ENCODE measurements around the gene CEP89.

CEP89 gene

DNA sequence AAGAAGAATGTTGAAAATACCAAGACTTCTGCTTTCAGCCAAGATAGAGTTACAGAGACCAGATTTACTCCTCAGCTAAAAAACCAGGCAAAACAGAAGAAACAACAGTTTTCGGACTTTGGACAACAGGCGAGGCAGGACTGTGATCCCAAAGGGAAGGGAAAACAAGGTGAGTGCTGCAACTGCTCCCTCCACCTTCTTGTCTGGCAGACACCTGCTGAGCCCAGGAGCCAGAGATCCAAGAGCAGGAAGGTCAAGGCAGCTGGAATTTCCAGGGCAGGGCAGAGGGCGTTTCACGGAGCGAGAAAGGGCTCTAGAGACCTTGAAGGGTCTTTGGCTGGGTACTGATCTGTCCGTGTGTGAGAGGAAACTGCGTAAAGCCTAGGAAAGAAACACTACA is 69.3 kb downstream of the CEP89 start:
- WGBS, 2 experiments, result 67 to 69% methylated on average over 5 to 7 of the region's 7 CpGs
- Histone ChIP-seq H3K4me3 (ENCODE audit: insufficient read depth, low read depth, low read length) (no peak overlapping the region), H3K9me3 (ENCODE audit: control insufficient read depth, low read length) (no peaks in the 10 kb centered on the region), H3K36me3 (ENCODE audit: control insufficient read depth, insufficient read depth, low read length) (peaks cover 14% of the 10 kb centered on the region), H3K27me3 (ENCODE audit: control insufficient read depth, insufficient read depth, low read length, poor library complexity, severe bottlenecking) (no peaks in the 10 kb centered on the region), H3K4me1 (ENCODE audit: control insufficient read depth, insufficient read depth, low read length) (no peaks in the 10 kb centered on the region), H3K27ac (ENCODE audit: insufficient read depth, low read depth, low read length, poor library complexity, severe bottlenecking) (no peak overlapping the region)

DNA sequence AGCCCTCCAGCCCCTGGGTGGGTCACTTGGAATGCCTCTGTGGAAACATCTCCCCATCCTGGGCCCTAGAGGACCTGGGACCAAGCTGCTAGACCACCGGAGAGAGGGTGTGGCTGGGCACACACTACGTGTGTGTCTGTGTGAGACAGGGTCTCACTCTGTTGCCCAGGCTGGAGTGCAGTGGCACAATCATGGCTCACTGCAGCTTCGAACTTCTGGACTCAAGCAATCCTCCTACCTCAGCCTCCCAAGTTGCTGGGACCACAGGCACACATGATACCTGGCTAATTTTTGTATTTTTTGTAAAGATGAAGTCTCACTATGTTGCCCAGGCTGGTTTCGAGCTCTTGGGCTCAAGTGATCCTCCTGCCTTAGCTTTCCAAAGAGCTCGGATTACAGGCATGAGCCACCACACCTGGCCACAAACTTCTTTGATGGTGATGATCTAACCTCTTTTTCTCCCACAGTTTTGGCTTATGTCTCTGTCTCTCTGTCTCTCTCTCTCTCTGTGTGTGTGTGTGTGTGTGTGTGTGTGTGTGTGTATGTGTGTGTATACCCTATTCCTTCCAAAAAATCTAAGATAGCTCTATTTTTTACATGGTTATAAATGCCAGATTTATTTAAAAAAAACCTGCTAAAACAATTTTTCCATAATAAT is 70.1 kb downstream of the CEP89 start:
- no peaks in the 10 kb centered on the region for H3K4me1 ChIP-seq (ENCODE audit: control insufficient read depth, insufficient read depth, low read length)
- no peaks in the 10 kb centered on the region for H3K9me3 ChIP-seq (ENCODE audit: control insufficient read depth, low read length)
- H3K36me3 ChIP-seq (ENCODE audit: control insufficient read depth, insufficient read depth, low read length), result peaks cover 10% of the 10 kb centered on the region
- no peak overlapping the region for H3K4me3 ChIP-seq (ENCODE audit: insufficient read depth, low read depth, low read length)
- no peaks in the 10 kb centered on the region for H3K27me3 ChIP-seq (ENCODE audit: control insufficient read depth, insufficient read depth, low read length, poor library complexity, severe bottlenecking)
- H3K27ac ChIP-seq (ENCODE audit: insufficient read depth, low read depth, low read length, poor library complexity, severe bottlenecking), result no peak overlapping the region
- WGBS, 2 experiments, result 84 to 86% methylated on average over 5 of the region's 5 CpGs

- Histone ChIP-seq H3K27ac (ENCODE audit: insufficient read depth, low read depth, low read length, poor library complexity, severe bottlenecking) (no peak overlapping the region), H3K36me3 (ENCODE audit: control insufficient read depth, insufficient read depth, low read length) (peaks cover 11% of the 10 kb centered on the region), H3K4me3 (ENCODE audit: insufficient read depth, low read depth, low read length) (no peak overlapping the region), H3K9me3 (ENCODE audit: control insufficient read depth, low read length) (peaks cover 4% of the 10 kb centered on the region), H3K4me1 (ENCODE audit: control insufficient read depth, insufficient read depth, low read length) (no peaks in the 10 kb centered on the region), H3K27me3 (ENCODE audit: control insufficient read depth, insufficient read depth, low read length, poor library complexity, severe bottlenecking) (no peaks in the 10 kb centered on the region)
- 84 to 100% methylated on average over 1 of the region's 1 CpG for WGBS, 2 experiments
Observed at GRCh38 chr19:32896516-32897214, 75.1 kb downstream of the CEP89 start.

GRCh38 chr19:32895384-32895783 is 76.4 kb downstream of the CEP89 start:
- Histone ChIP-seq H3K27ac (ENCODE audit: insufficient read depth, low read depth, low read length, poor library complexity, severe bottlenecking) (no peak overlapping the region), H3K36me3 (ENCODE audit: control insufficient read depth, insufficient read depth, low read length) (peaks cover 11% of the 10 kb centered on the region), H3K9me3 (ENCODE audit: control insufficient read depth, low read length) (peaks cover 4% of the 10 kb centered on the region), H3K27me3 (ENCODE audit: control insufficient read depth, insufficient read depth, low read length, poor library complexity, severe bottlenecking) (no peaks in the 10 kb centered on the region), H3K4me3 (ENCODE audit: insufficient read depth, low read depth, low read length) (no peak overlapping the region), H3K4me1 (ENCODE audit: control insufficient read depth, insufficient read depth, low read length) (no peaks in the 10 kb centered on the region)
- 92 to 96% methylated on average over 2 of the region's 3 CpGs for WGBS, 2 experiments

DNA sequence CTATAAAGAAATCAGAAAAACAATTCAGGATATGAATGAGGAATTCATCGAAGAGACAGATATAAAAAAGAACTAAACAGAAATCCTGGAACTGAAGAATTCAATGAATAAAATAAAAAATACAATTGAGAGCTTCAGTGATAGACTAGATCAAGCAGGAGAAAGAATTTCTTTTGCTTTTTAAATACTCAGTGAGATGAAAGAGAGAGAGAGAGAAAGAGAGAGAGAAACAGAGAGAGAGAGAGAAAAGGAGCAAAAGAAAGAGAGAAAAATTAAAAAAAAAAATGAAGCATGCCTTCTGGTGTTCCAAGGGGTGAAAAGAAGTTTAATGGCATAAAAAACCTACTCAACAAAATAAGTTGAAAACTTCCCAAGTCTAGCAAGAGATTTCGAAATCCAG is 80.1 kb downstream of the CEP89 start:
- no peak overlapping the region for H3K27ac ChIP-seq (ENCODE audit: insufficient read depth, low read depth, low read length, poor library complexity, severe bottlenecking)
- peaks cover 4% of the 10 kb centered on the region for H3K9me3 ChIP-seq (ENCODE audit: control insufficient read depth, low read length)
- no peaks in the 10 kb centered on the region for H3K27me3 ChIP-seq (ENCODE audit: control insufficient read depth, insufficient read depth, low read length, poor library complexity, severe bottlenecking)
- 100% methylated on average over 1 to 2 of the region's 2 CpGs for WGBS, 2 experiments
- peaks cover 5% of the 10 kb centered on the region for H3K36me3 ChIP-seq (ENCODE audit: control insufficient read depth, insufficient read depth, low read length)
- H3K4me3 ChIP-seq (ENCODE audit: insufficient read depth, low read depth, low read length), result no peak overlapping the region
- no peaks in the 10 kb centered on the region for H3K4me1 ChIP-seq (ENCODE audit: control insufficient read depth, insufficient read depth, low read length)

GRCh38 chr19:32890841-32891240 is 80.9 kb downstream of the CEP89 start:
- peaks cover 4% of the 10 kb centered on the region for H3K9me3 ChIP-seq (ENCODE audit: control insufficient read depth, low read length)
- no peaks in the 10 kb centered on the region for H3K27me3 ChIP-seq (ENCODE audit: control insufficient read depth, insufficient read depth, low read length, poor library complexity, severe bottlenecking)
- no peak overlapping the region for H3K4me3 ChIP-seq (ENCODE audit: insufficient read depth, low read depth, low read length)
- no peak overlapping the region for H3K27ac ChIP-seq (ENCODE audit: insufficient read depth, low read depth, low read length, poor library complexity, severe bottlenecking)
- H3K36me3 ChIP-seq (ENCODE audit: control insufficient read depth, insufficient read depth, low read length), result peaks cover 5% of the 10 kb centered on the region
- 95 to 96% methylated on average over 10 of the region's 10 CpGs for WGBS, 2 experiments
- H3K4me1 ChIP-seq (ENCODE audit: control insufficient read depth, insufficient read depth, low read length), result no peaks in the 10 kb centered on the region

GRCh38 chr19:32890326-32890725 is 81.4 kb downstream of the CEP89 start:
- no peaks in the 10 kb centered on the region for H3K4me1 ChIP-seq (ENCODE audit: control insufficient read depth, insufficient read depth, low read length)
- no peaks in the 10 kb centered on the region for H3K27me3 ChIP-seq (ENCODE audit: control insufficient read depth, insufficient read depth, low read length, poor library complexity, severe bottlenecking)
- peaks cover 4% of the 10 kb centered on the region for H3K9me3 ChIP-seq (ENCODE audit: control insufficient read depth, low read length)
- no peak overlapping the region for H3K4me3 ChIP-seq (ENCODE audit: insufficient read depth, low read depth, low read length)
- peaks cover 5% of the 10 kb centered on the region for H3K36me3 ChIP-seq (ENCODE audit: control insufficient read depth, insufficient read depth, low read length)
- H3K27ac ChIP-seq (ENCODE audit: insufficient read depth, low read depth, low read length, poor library complexity, severe bottlenecking), result no peak overlapping the region
- WGBS, 2 experiments, result 94 to 97% methylated on average over 13 of the region's 13 CpGs

DNA sequence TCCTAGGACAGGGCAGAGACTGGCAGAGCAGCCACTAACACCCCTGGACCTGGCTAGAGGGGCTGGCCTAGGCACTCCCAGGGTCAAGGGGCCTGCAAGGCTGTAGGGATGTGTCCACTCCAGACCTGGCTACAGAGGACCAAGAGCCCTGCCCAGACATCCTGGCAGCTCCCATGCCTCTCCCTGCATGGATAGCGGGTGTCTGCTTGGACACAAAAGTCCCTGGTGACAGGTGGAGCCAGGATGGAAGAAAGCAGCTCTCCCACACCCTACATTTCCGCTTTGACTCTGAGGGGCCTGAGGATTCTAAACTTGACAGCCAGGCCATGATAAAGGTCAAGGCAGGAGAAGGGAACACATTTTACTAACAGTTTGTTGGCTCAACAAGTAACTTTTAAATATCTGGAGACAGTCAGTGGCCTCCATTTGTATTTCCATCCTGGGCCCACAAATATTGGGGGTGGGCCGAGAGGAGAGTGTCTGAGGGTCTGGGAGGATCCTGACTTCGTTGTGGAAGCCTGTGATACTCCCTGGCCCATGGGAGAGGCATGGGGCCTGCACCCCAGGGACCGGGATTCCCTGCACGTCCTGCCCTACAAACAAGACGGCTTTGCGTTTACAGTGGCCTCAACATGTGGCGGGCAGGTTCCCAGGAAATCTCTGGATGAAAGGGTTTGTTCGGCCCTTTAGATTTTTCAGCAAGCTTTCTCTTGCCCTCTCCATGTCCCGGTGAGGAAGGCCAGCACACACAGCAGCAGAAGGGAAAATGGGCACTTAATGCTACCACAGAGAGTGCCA is 82.4 kb downstream of the CEP89 start:
- H3K9me3 ChIP-seq (ENCODE audit: control insufficient read depth, low read length), result peaks cover 4% of the 10 kb centered on the region
- H3K36me3 ChIP-seq (ENCODE audit: control insufficient read depth, insufficient read depth, low read length), result peaks cover 5% of the 10 kb centered on the region
- WGBS, 2 experiments, result 94 to 95% methylated on average over 11 of the region's 11 CpGs

GRCh38 chr19:32887572-32888215 is 84.1 kb downstream of the CEP89 start:
- peaks cover 3% of the 10 kb centered on the region for H3K9me3 ChIP-seq (ENCODE audit: control insufficient read depth, low read length)
- WGBS, 2 experiments, result 71 to 80% methylated on average over 4 of the region's 4 CpGs
- no peak overlapping the region for H3K27ac ChIP-seq (ENCODE audit: insufficient read depth, low read depth, low read length, poor library complexity, severe bottlenecking)
- no peaks in the 10 kb centered on the region for H3K4me1 ChIP-seq (ENCODE audit: control insufficient read depth, insufficient read depth, low read length)
- H3K27me3 ChIP-seq (ENCODE audit: control insufficient read depth, insufficient read depth, low read length, poor library complexity, severe bottlenecking), result no peaks in the 10 kb centered on the region
- H3K4me3 ChIP-seq (ENCODE audit: insufficient read depth, low read depth, low read length), result no peak overlapping the region
- H3K36me3 ChIP-seq (ENCODE audit: control insufficient read depth, insufficient read depth, low read length), result peaks cover 5% of the 10 kb centered on the region

More for the DNA sequence above, 82.4 kb downstream of the CEP89 start:
- Histone ChIP-seq H3K4me3 (ENCODE audit: insufficient read depth, low read depth, low read length) (no peak overlapping the region), H3K27ac (ENCODE audit: insufficient read depth, low read depth, low read length, poor library complexity, severe bottlenecking) (no peak overlapping the region), H3K27me3 (ENCODE audit: control insufficient read depth, insufficient read depth, low read length, poor library complexity, severe bottlenecking) (no peaks in the 10 kb centered on the region), H3K4me1 (ENCODE audit: control insufficient read depth, insufficient read depth, low read length) (no peaks in the 10 kb centered on the region)

DNA sequence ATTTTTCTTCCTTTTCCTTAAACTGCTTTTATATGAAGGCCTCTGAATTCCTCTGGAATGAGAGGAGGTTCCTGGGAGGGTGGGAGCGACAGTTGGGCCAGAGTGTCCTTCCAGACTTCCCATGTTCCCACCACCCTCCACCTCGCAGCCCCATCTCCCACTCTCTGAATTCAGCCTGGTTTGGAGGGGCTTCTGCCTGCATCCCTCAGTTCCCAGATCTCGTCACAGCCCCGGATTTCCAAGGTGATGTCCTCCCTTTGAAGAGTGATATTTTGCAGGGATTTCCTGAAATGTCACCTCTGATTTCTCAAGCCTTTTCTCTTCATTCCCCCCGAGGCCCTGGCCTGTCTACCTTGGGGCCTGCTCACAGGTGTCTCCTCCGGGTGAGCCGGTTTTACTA is 85.5 kb downstream of the CEP89 start:
- no peaks in the 10 kb centered on the region for H3K4me1 ChIP-seq (ENCODE audit: control insufficient read depth, insufficient read depth, low read length)
- H3K27me3 ChIP-seq (ENCODE audit: control insufficient read depth, insufficient read depth, low read length, poor library complexity, severe bottlenecking), result no peaks in the 10 kb centered on the region
- H3K9me3 ChIP-seq (ENCODE audit: control insufficient read depth, low read length), result no peaks in the 10 kb centered on the region
- no peaks in the 10 kb centered on the region for H3K36me3 ChIP-seq (ENCODE audit: control insufficient read depth, insufficient read depth, low read length)
- H3K27ac ChIP-seq (ENCODE audit: insufficient read depth, low read depth, low read length, poor library complexity, severe bottlenecking), result no peak overlapping the region
- WGBS, 2 experiments, result 90 to 91% methylated on average over 7 of the region's 7 CpGs
- no peak overlapping the region for H3K4me3 ChIP-seq (ENCODE audit: insufficient read depth, low read depth, low read length)
